Endothelial cell of umbilical vein (primary cell): ENCODE data around the gene LUZP2. TPM values are rescaled to one million over a fixed set of nuclear protein-coding genes. Genes with fewer than 3 reads are reported as not detected.

Experiments
- BruUV-seq: library from RNA; stranded (reverse); fragments of 400-500 nt; replicated peaks from 2 replicates; lab custom pipeline; 2021; lab: Mats Ljungman, UMichigan
- CTCF ChIA-PET: fragments of 300-600, 350-600 bp; sonication (Branson Sonifier 250); formaldehyde crosslinking; loops from one replicate; lab custom pipeline; 2021; ENCODE audit warnings: antibody characterized with exemption, inconsistent platforms; lab: Charles Lee
- POLR2A ChIA-PET: fragments of 300-600, 350-600 bp; sonication (Branson Sonifier 250); formaldehyde crosslinking; loops from one replicate; lab custom pipeline; 2021; ENCODE audit warnings: antibody characterized with exemption, inconsistent platforms; lab: Charles Lee
- DNase-seq: peaks from one replicate; pipeline ENCODE4 v3.0.0-alpha.2; 2011; ENCODE audit warnings: low read depth, low spot score
- FAIRE-seq: peaks from 2 replicates; lab custom pipeline; 2011; peaks lifted over from hg19 to GRCh38; lab: Jason Lieb, UNC
- H2AFZ ChIP-seq: 2 replicates; pipeline ENCODE4 v1.6.0; 2012; ENCODE audit warnings: low read depth, low read length, control low read depth, inconsistent platforms
- H3K27ac ChIP-seq: 2 replicates; pipeline ENCODE4 v1.5.1; 2011; ENCODE audit warnings: low read depth, mild to moderate bottlenecking, control low read depth, low read length, moderate library complexity; ENCODE audit not compliant: insufficient read depth
- H3K27me3 ChIP-seq, 2 experiments: 2 replicates each; pipeline versions ENCODE4 v1.6.0 to v1.6.1; 2011; ENCODE audit warnings: low read length in 2 of 2, mixed read lengths in 1 of 2; ENCODE audit not compliant: control insufficient read depth in 2 of 2, insufficient read depth in 2 of 2
- H3K36me3 ChIP-seq, 2 experiments: 2 replicates in 1 of 2; 3 replicates in 1 of 2; pipeline ENCODE4 v1.5.1; 2011; ENCODE audit warnings: low read length in 2 of 2, mild to moderate bottlenecking in 1 of 2, moderate library complexity in 1 of 2; ENCODE audit not compliant: control insufficient read depth in 2 of 2, insufficient read depth in 2 of 2; ENCODE audit errors: extremely low read depth in 1 of 2
- H3K4me1 ChIP-seq: 3 replicates; pipeline ENCODE4 v1.5.1; 2011; ENCODE audit warnings: mild to moderate bottlenecking, low read length; ENCODE audit not compliant: control insufficient read depth, insufficient read depth; ENCODE audit errors: extremely low read depth
- H3K4me2 ChIP-seq: 2 replicates; pipeline ENCODE4 v1.6.1; 2011; ENCODE audit warnings: low read length, control low read depth, mixed read lengths; ENCODE audit not compliant: insufficient read depth
- H3K4me3 ChIP-seq, 3 experiments: fragments of 200-600 bp in 1 of 3; sonication (generic), shearing (Covaris generic) in 1 of 3; replicated peaks in 1 of 3; 2 replicates each; pipeline ENCODE4 v1.5.1; 2011 to 2016; ENCODE audit warnings: control low read depth in 3 of 3, low read length in 3 of 3, mild to moderate bottlenecking in 2 of 3, inconsistent platforms in 1 of 3, low read depth in 1 of 3, moderate library complexity in 1 of 3; ENCODE audit not compliant: insufficient read depth in 1 of 3
- H3K79me2 ChIP-seq: 2 replicates; pipeline ENCODE4 v1.6.0; 2012; ENCODE audit warnings: low read length, inconsistent platforms; ENCODE audit not compliant: control insufficient read depth, insufficient read depth
- H3K9ac ChIP-seq: replicated peaks from 2 replicates; pipeline ENCODE3; 2011; ENCODE audit warnings: low read length, control low read depth; ENCODE audit not compliant: insufficient read depth; ENCODE audit errors: extremely low read depth
- H3K9me1 ChIP-seq: replicated peaks from 3 replicates; pipeline ENCODE4 v1.6.0; 2011; ENCODE audit warnings: mild to moderate bottlenecking, low read length; ENCODE audit not compliant: control insufficient read depth, insufficient read depth; ENCODE audit errors: extremely low read depth
- H3K9me3 ChIP-seq: replicated peaks from 2 replicates; pipeline ENCODE4 v1.5.1; 2012; ENCODE audit warnings: low read length, inconsistent platforms; ENCODE audit not compliant: control insufficient read depth, insufficient read depth
- H4K20me1 ChIP-seq: replicated peaks from 2 replicates; pipeline ENCODE3; 2011; ENCODE audit warnings: mild to moderate bottlenecking, low read length; ENCODE audit not compliant: control insufficient read depth, insufficient read depth; ENCODE audit errors: extremely low read depth
- CTCF ChIP-seq, 2 donors: IDR thresholded peaks; 1 replicate in 1 of 2; 2 replicates in 1 of 2; pipeline ENCODE4 v1.5.1; 2011; ENCODE audit warnings: low read length in 2 of 2, mild to moderate bottlenecking in 2 of 2, moderate library complexity in 2 of 2, control low read depth in 1 of 2, inconsistent platforms in 1 of 2, low read depth in 1 of 2; ENCODE audit not compliant: insufficient read depth in 1 of 2; ENCODE audit errors: extremely low read depth in 1 of 2
- EZH2 ChIP-seq: IDR thresholded peaks from 2 replicates; pipeline ENCODE4 v1.6.1; 2012; ENCODE audit warnings: borderline replicate concordance, low read depth, mild to moderate bottlenecking, moderate library complexity, low read length, inconsistent platforms; ENCODE audit not compliant: severe bottlenecking
- FOS ChIP-seq: IDR thresholded peaks from 2 replicates; pipeline ENCODE4 v1.6.1; 2011; ENCODE audit warnings: mild to moderate bottlenecking, low read length, moderate library complexity, borderline replicate concordance; ENCODE audit not compliant: insufficient read depth
- GATA2 ChIP-seq: IDR thresholded peaks from 2 replicates; pipeline ENCODE4 v1.7.0; 2011; ENCODE audit warnings: low read depth, mild to moderate bottlenecking, moderate library complexity, mixed read lengths, low read length; ENCODE audit not compliant: insufficient read length, insufficient read depth
- JUN ChIP-seq: IDR thresholded peaks from 2 replicates; pipeline ENCODE4 v1.6.1; 2011; ENCODE audit warnings: borderline replicate concordance, low read depth; ENCODE audit not compliant: insufficient read length, insufficient read depth
- MAX ChIP-seq: IDR thresholded peaks from 2 replicates; pipeline ENCODE4 v1.6.1; 2011; ENCODE audit not compliant: insufficient read depth, insufficient read length
- MYC ChIP-seq: IDR thresholded peaks from one replicate; pipeline ENCODE4 v1.6.1; 2011; ENCODE audit warnings: mild to moderate bottlenecking, low read depth, low read length
- POLR2A ChIP-seq: IDR thresholded peaks from 2 replicates; pipeline ENCODE4 v1.6.1; 2012; ENCODE audit warnings: low read depth, mild to moderate bottlenecking, control low read depth, low read length
- POLR2AphosphoS5 ChIP-seq: IDR thresholded peaks from 2 replicates; pipeline ENCODE4 v1.6.1; 2012; ENCODE audit warnings: low read depth, mild to moderate bottlenecking, control low read depth, low read length, moderate library complexity; ENCODE audit not compliant: insufficient read depth
- dilution Hi-C: fragments of 300-500 bp; cut with MboI; formaldehyde crosslinking; loops from one replicate; pipeline ENCODE4 v1.15.0; 2019; ENCODE audit warnings: low sequenced_read_pairs; ENCODE audit not compliant: extremely low pct_ligation_motif_present
- intact Hi-C: fragments of 100-400 bp; cut with micrococcal nuclease; formaldehyde crosslinking; loops from one replicate; pipeline ENCODE4 v1.10.0; 2022
- polyA plus RNA-seq, 4 experiments: library from polyadenylated mRNA; depleted of rRNA in 3 of 4; stranded (reverse) in 3 of 4; unstranded in 1 of 4; fragments of >200 nt; gene quantifications; 2 replicates each; pipeline versions ENCODE4 v1.2.1 to v1.2.3, GENCODE V29; 2011 to 2012; ENCODE audit warnings: missing spikeins in 1 of 4
- total RNA-seq: library from RNA; stranded (reverse); gene quantifications from 2 replicates; pipeline ENCODE4 v1.2.3, GENCODE V29; 2021

The LUZP2 gene
- total and polyA plus RNA-seq, 2 donors (not counting 3 experiments of a cell fraction or from before 2014, with no cell fraction given) = 0.07 TPM; not detected in 1

- no peak overlapping the region for H3K4me2 ChIP-seq
- H3K4me3 ChIP-seq = no peak overlapping the region
- H3K79me2 ChIP-seq = no peaks in the 10 kb centered on the region
- no peak for DNase-seq
- TF ChIP-seq POLR2AphosphoS5 = no peak
- no peak for TF ChIP-seq MAX
- no peak for TF ChIP-seq EZH2
- TF ChIP-seq FOS = no peak
- no peak for TF ChIP-seq POLR2A
- no peak for TF ChIP-seq MYC
- no peak for TF ChIP-seq JUN
- TF ChIP-seq CTCF (IDR thresholded peaks at IDR 0.05; ENCODE audit: extremely low read depth in 1 of 2, insufficient read depth in 1 of 2, low read depth in 1 of 2, low read length in 2 of 2) = no peak
- TF ChIP-seq GATA2 = no peak
- intact Hi-C loops (no loop called here), dilution Hi-C loops (no loop called here)
- no TSS peak for BruUV-seq
- no peaks in the 10 kb centered on the region for H3K4me1 ChIP-seq
- H3K9me1 ChIP-seq = no peaks in the 10 kb centered on the region
- no peak overlapping the region for H2AFZ ChIP-seq
- POLR2A ChIA-PET = no interaction called here
- H3K9ac ChIP-seq = no peak overlapping the region
- no peaks in the 10 kb centered on the region for H4K20me1 ChIP-seq
- H3K27ac ChIP-seq = no peak overlapping the region
- peaks cover 0 to 2% of the 10 kb centered on the region in 2 experiments for H3K27me3 ChIP-seq
- CTCF ChIA-PET = no interaction called here
- H3K9me3 ChIP-seq = no peaks in the 10 kb centered on the region
- H3K36me3 ChIP-seq = no peaks in the 10 kb centered on the region
- no peak for FAIRE-seq
These were observed 25.8 kb upstream of the LUZP2 start for GRCh38 chr11:24471084-24471483.
